ENCODE results near the gene FGD2. TPM values are rescaled to one million over a fixed set of nuclear protein-coding genes. Genes with fewer than 3 reads are reported as not detected.

FGD2 gene
- total and polyA plus RNA-seq, 2 of the 8 experiments (the other 6 are each of a cell fraction or from before 2014, with no cell fraction given) = 0.12 to 0.32 TPM

- no peak for TF ChIP-seq CHD2 (IDR thresholded peaks at IDR 0.05; ENCODE audit: low read length)
- TF ChIP-seq, protein P1, sequence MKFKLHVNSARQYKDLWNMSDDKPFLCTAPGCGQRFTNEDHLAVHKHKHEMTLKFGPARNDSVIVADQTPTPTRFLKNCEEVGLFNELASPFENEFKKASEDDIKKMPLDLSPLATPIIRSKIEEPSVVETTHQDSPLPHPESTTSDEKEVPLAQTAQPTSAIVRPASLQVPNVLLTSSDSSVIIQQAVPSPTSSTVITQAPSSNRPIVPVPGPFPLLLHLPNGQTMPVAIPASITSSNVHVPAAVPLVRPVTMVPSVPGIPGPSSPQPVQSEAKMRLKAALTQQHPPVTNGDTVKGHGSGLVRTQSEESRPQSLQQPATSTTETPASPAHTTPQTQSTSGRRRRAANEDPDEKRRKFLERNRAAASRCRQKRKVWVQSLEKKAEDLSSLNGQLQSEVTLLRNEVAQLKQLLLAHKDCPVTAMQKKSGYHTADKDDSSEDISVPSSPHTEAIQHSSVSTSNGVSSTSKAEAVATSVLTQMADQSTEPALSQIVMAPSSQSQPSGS (IDR thresholded peaks at IDR 0.05; ENCODE audit: low read length) = no peak
- TF ChIP-seq TBP (IDR thresholded peaks at IDR 0.05; ENCODE audit: low read depth, low read length) = peak; percentile 60; the same call in 1 of the 2 replicates
- TF ChIP-seq GTF2F1 (IDR thresholded peaks at IDR 0.05; ENCODE audit: borderline replicate concordance, low read depth, low read length) = no peak
- no peak for TF ChIP-seq PHF8 (conservative IDR thresholded peaks at IDR 0.05; ENCODE audit: low read depth, low read length)
- TF ChIP-seq POU5F1 (IDR thresholded peaks at IDR 0.05; ENCODE audit: low read depth, low read length) = no peak
- TF ChIP-seq SRF (IDR thresholded peaks at IDR 0.05; ENCODE audit: low read depth, low read length) = no peak
- no peak for TF ChIP-seq SUZ12 (IDR thresholded peaks at IDR 0.05; ENCODE audit: low read length)
- peak; percentile 62; the same call in 1 of the 2 replicates for TF ChIP-seq POLR2AphosphoS5 (IDR thresholded peaks at IDR 0.05; ENCODE audit: low read depth, low read length)
- TF ChIP-seq, protein P2, sequence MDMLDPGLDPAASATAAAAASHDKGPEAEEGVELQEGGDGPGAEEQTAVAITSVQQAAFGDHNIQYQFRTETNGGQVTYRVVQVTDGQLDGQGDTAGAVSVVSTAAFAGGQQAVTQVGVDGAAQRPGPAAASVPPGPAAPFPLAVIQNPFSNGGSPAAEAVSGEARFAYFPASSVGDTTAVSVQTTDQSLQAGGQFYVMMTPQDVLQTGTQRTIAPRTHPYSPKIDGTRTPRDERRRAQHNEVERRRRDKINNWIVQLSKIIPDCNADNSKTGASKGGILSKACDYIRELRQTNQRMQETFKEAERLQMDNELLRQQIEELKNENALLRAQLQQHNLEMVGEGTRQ (IDR thresholded peaks at IDR 0.05; ENCODE audit: low read length) = no peak
- TF ChIP-seq BACH1 (IDR thresholded peaks at IDR 0.05; ENCODE audit: low read length) = peak; percentile 99
- TF ChIP-seq RAD21 (IDR thresholded peaks at IDR 0.05 in 1 of 2, conservative IDR thresholded peaks at IDR 0.05 in 1 of 2; ENCODE audit: low read depth in 2 of 2, low read length in 2 of 2) = peak; percentile 82 to 83
- no peak for TF ChIP-seq SIX5 (IDR thresholded peaks at IDR 0.05; ENCODE audit: low read depth, low read length)
- TF ChIP-seq SAP30 (IDR thresholded peaks at IDR 0.05; ENCODE audit: insufficient read depth, insufficient replicate concordance, low read length) = no peak
- no peak for TF ChIP-seq NRF1 (IDR thresholded peaks at IDR 0.05; ENCODE audit: low read depth, low read length)
- TF ChIP-seq, protein P3, sequence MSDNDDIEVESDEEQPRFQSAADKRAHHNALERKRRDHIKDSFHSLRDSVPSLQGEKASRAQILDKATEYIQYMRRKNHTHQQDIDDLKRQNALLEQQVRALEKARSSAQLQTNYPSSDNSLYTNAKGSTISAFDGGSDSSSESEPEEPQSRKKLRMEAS (IDR thresholded peaks at IDR 0.05) = peak; percentile 11; the same call in 1 of the 2 replicates
- TF ChIP-seq CHD1 (IDR thresholded peaks at IDR 0.05; ENCODE audit: low read depth, low read length) = no peak
- TF ChIP-seq JUN (IDR thresholded peaks at IDR 0.05; ENCODE audit: low read depth, low read length) = no peak
- TF ChIP-seq ZNF274 (IDR thresholded peaks at IDR 0.05; ENCODE audit: borderline replicate concordance, extremely low read depth, low read length) = no peak
- no peak for TF ChIP-seq RFX5 (IDR thresholded peaks at IDR 0.05; ENCODE audit: borderline replicate concordance, low read depth, low read length)
- TF ChIP-seq KDM5A (IDR thresholded peaks at IDR 0.05; ENCODE audit: low read length) = no peak
These were observed 54.1 kb downstream of the FGD2 start (continued) for GRCh38 chr6:37059344-37060194.

Data from H1 (cell line).